Measurements from ENCODE around the gene YEATS2. TPM values are rescaled to one million over a fixed set of nuclear protein-coding genes. Genes with fewer than 3 reads are reported as not detected.

YEATS2 gene
- total and polyA plus RNA-seq, 2 donors (not counting 1 experiment from before 2014, with no cell fraction given), result 25.0 to 28.7 TPM

GRCh38 chr3:183743231-183743630 lies 45.6 kb downstream of the YEATS2 start:
- no peak for TF ChIP-seq CTCF (conservative IDR thresholded peaks at IDR 0.05 in 1 of 2, IDR thresholded peaks at IDR 0.05 in 1 of 2; ENCODE audit: low read depth in 1 of 2, low read length in 2 of 2)
- Histone ChIP-seq H3K27me3 (ENCODE audit: control insufficient read depth, insufficient read depth, low read length) (no peaks in the 10 kb centered on the region), H3K4me2 (ENCODE audit: extremely low read depth, insufficient read depth, low read length) (no peak overlapping the region), H3K4me1 (ENCODE audit: control insufficient read depth, extremely low read depth, insufficient read depth, low read length) (peaks cover 2% of the 10 kb centered on the region), H3K4me3 (replicated peaks in 1 of 4; ENCODE audit: control extremely low read depth in 1 of 4, insufficient read depth in 1 of 4, low read depth in 3 of 4, low read length in 4 of 4) (no peak overlapping the region), H3K9me3 (ENCODE audit: control insufficient read depth, insufficient read depth, low read depth, low read length) (no peaks in the 10 kb centered on the region), H2AFZ (ENCODE audit: low read length) (no peak overlapping the region), H4K20me1 (ENCODE audit: control insufficient read depth, extremely low read depth, insufficient read depth, low read length) (no peaks in the 10 kb centered on the region), H3K79me2 (ENCODE audit: control insufficient read depth, insufficient read depth, low read length) (no peaks in the 10 kb centered on the region), H3K9ac (ENCODE audit: insufficient read depth, low read length) (no peak overlapping the region), H3K27ac (ENCODE audit: insufficient read depth, low read length) (no peak overlapping the region), H3K36me3 (ENCODE audit: control insufficient read depth, insufficient read depth, low read length) (no peaks in the 10 kb centered on the region)
- no peak for DNase-seq (ENCODE audit: low read depth in 2 of 2)

GRCh38 chr3:183745300-183746098 lies 47.9 kb downstream of the YEATS2 start:
- Histone ChIP-seq H4K20me1 (ENCODE audit: control insufficient read depth, extremely low read depth, insufficient read depth, low read length) (no peaks in the 10 kb centered on the region), H3K4me1 (ENCODE audit: control insufficient read depth, extremely low read depth, insufficient read depth, low read length) (peaks cover 2% of the 10 kb centered on the region), H3K27me3 (ENCODE audit: control insufficient read depth, insufficient read depth, low read length) (no peaks in the 10 kb centered on the region), H3K4me2 (ENCODE audit: extremely low read depth, insufficient read depth, low read length) (no peak overlapping the region), H2AFZ (ENCODE audit: low read length) (no peak overlapping the region), H3K27ac (ENCODE audit: insufficient read depth, low read length) (no peak overlapping the region), H3K9ac (ENCODE audit: insufficient read depth, low read length) (no peak overlapping the region), H3K79me2 (ENCODE audit: control insufficient read depth, insufficient read depth, low read length) (no peaks in the 10 kb centered on the region), H3K4me3 (replicated peaks in 1 of 4; ENCODE audit: control extremely low read depth in 1 of 4, insufficient read depth in 1 of 4, low read depth in 3 of 4, low read length in 4 of 4) (no peak overlapping the region), H3K9me3 (ENCODE audit: control insufficient read depth, insufficient read depth, low read depth, low read length) (no peaks in the 10 kb centered on the region), H3K36me3 (ENCODE audit: control insufficient read depth, insufficient read depth, low read length) (no peaks in the 10 kb centered on the region)
- DNase-seq (ENCODE audit: low read depth in 2 of 2), result peak in 1 of 2 donors; percentile 76
- TF ChIP-seq CTCF (conservative IDR thresholded peaks at IDR 0.05 in 1 of 2, IDR thresholded peaks at IDR 0.05 in 1 of 2; ENCODE audit: low read depth in 1 of 2, low read length in 2 of 2), result no peak
- TF ChIP-seq EZH2 (IDR thresholded peaks at IDR 0.05; ENCODE audit: low read length, missing control alignments), result no peak

GRCh38 chr3:183754052-183754451 lies 56.5 kb downstream of the YEATS2 start:
- no peak for TF ChIP-seq CTCF (conservative IDR thresholded peaks at IDR 0.05 in 1 of 2, IDR thresholded peaks at IDR 0.05 in 1 of 2; ENCODE audit: low read depth in 1 of 2, low read length in 2 of 2)
- no peak for DNase-seq (ENCODE audit: low read depth in 2 of 2)
- Histone ChIP-seq H3K79me2 (ENCODE audit: control insufficient read depth, insufficient read depth, low read length) (no peaks in the 10 kb centered on the region), H3K4me1 (ENCODE audit: control insufficient read depth, extremely low read depth, insufficient read depth, low read length) (no peaks in the 10 kb centered on the region), H4K20me1 (ENCODE audit: control insufficient read depth, extremely low read depth, insufficient read depth, low read length) (no peaks in the 10 kb centered on the region), H3K36me3 (ENCODE audit: control insufficient read depth, insufficient read depth, low read length) (peaks cover 9% of the 10 kb centered on the region), H3K27me3 (ENCODE audit: control insufficient read depth, insufficient read depth, low read length) (no peaks in the 10 kb centered on the region), H2AFZ (ENCODE audit: low read length) (no peak overlapping the region), H3K27ac (ENCODE audit: insufficient read depth, low read length) (no peak overlapping the region), H3K9ac (ENCODE audit: insufficient read depth, low read length) (no peak overlapping the region), H3K9me3 (ENCODE audit: control insufficient read depth, insufficient read depth, low read depth, low read length) (no peaks in the 10 kb centered on the region), H3K4me3 (replicated peaks in 1 of 4; ENCODE audit: control extremely low read depth in 1 of 4, insufficient read depth in 1 of 4, low read depth in 3 of 4, low read length in 4 of 4) (no peak overlapping the region), H3K4me2 (ENCODE audit: extremely low read depth, insufficient read depth, low read length) (no peak overlapping the region)
